ENCODE data around the gene COL4A1. TPM values are rescaled to one million over a fixed set of nuclear protein-coding genes. Genes with fewer than 3 reads are reported as not detected.

The COL4A1 gene
- polyA plus RNA-seq, 1 of the 3 experiments (the other 2 are of a cell fraction) = 30.3 TPM

GRCh38 chr13:110265682-110266430 lies 41.1 kb downstream of the COL4A1 start:
- no peak overlapping the region for H3K4me2 ChIP-seq

GRCh38 chr13:110265341-110265681 lies 41.6 kb downstream of the COL4A1 start:
- WGBS (ENCODE audit: low lambda C conversion rate) = 79% methylated on average over 3 of the region's 6 CpGs
- Histone ChIP-seq H3F3A (replicated peaks; ENCODE audit: insufficient read depth) (peaks cover 10% of the 10 kb centered on the region), H3K4me3 (ENCODE audit: low read depth in 2 of 2, low read length in 1 of 2) (no peak overlapping the region), H4K20me1 (ENCODE audit: insufficient read depth) (peaks cover 25% of the 10 kb centered on the region; the same call in 1 of the 2 replicates), H2AFZ (ENCODE audit: low read depth) (no peak overlapping the region), H3K4me2 (no peak overlapping the region), H3K36me3 (replicated peaks in 1 of 2; ENCODE audit: control insufficient read depth in 1 of 2, insufficient read depth in 2 of 2, low read length in 1 of 2) (peaks cover 0 to 11% of the 10 kb centered on the region in 2 experiments), H3K9me2 (no peaks in the 10 kb centered on the region), H3K9me3 (no peaks in the 10 kb centered on the region), H3K4me1 (ENCODE audit: control insufficient read depth in 1 of 2, insufficient read depth in 2 of 2, low read depth in 1 of 2, low read length in 1 of 2) (peaks cover 0 to 57% of the 10 kb centered on the region in 2 experiments; a peak in 3 of 4 replicates), H3K79me2 (ENCODE audit: insufficient read depth) (peaks cover 96% of the 10 kb centered on the region), H3K9ac (no peak overlapping the region), H3K27me3 (ENCODE audit: insufficient read depth) (no peaks in the 10 kb centered on the region), H3K27ac (ENCODE audit: low read depth in 2 of 2, low read length in 1 of 2) (peak overlapping the region in 1 of 2 experiments; percentile 84; a peak in 2 of 4 replicates)
- TF ChIP-seq GABPA (IDR thresholded peaks at IDR 0.05; ENCODE audit: low read depth) (no peak), MXI1 (IDR thresholded peaks at IDR 0.05; ENCODE audit: low read depth, low read length) (peak; percentile 81)
- CTCF ChIA-PET = interaction anchor here (0.8 to 1.4 kb wide), 4 partner anchors 16 to 40 kb away, joined by 3 read pairs; no protein-coding TSS in a partner anchor
- POLR2A ChIA-PET = interaction anchor here (0.7 kb wide), 1 partner anchor 58 kb away, joined by 3 read pairs; no protein-coding TSS in a partner anchor
- DNase-seq = peak; percentile 70

More at GRCh38 chr13:110265682-110266430, 41.1 kb downstream of the COL4A1 start:
- Histone ChIP-seq H3K9me2 (no peaks in the 10 kb centered on the region), H3K4me1 (ENCODE audit: control insufficient read depth in 1 of 2, insufficient read depth in 2 of 2, low read depth in 1 of 2, low read length in 1 of 2) (peaks cover 0 to 56% of the 10 kb centered on the region in 2 experiments; a peak in 3 of 4 replicates), H3K36me3 (replicated peaks in 1 of 2; ENCODE audit: control insufficient read depth in 1 of 2, insufficient read depth in 2 of 2, low read length in 1 of 2) (peaks cover 0 to 11% of the 10 kb centered on the region in 2 experiments), H3F3A (replicated peaks; ENCODE audit: insufficient read depth) (peaks cover 10% of the 10 kb centered on the region), H3K27ac (ENCODE audit: low read depth in 2 of 2, low read length in 1 of 2) (peak overlapping the region in 1 of 2 experiments; percentile 84; a peak in 2 of 4 replicates), H3K27me3 (ENCODE audit: insufficient read depth) (no peaks in the 10 kb centered on the region), H3K4me3 (ENCODE audit: low read depth in 2 of 2, low read length in 1 of 2) (no peak overlapping the region), H3K9ac (no peak overlapping the region), H2AFZ (ENCODE audit: low read depth) (no peak overlapping the region), H4K20me1 (ENCODE audit: insufficient read depth) (peaks cover 25% of the 10 kb centered on the region; the same call in 1 of the 2 replicates), H3K79me2 (ENCODE audit: insufficient read depth) (peaks cover 97% of the 10 kb centered on the region), H3K9me3 (no peaks in the 10 kb centered on the region)
- ChIA-PET CTCF (interaction anchor here (0.8 to 2.2 kb wide), 4 partner anchors 16 to 39 kb away, joined by 3 to 9 read pairs (median 3); no protein-coding TSS in a partner anchor), POLR2A (interaction anchor here (0.7 kb wide), 1 partner anchor 57 kb away, joined by 3 read pairs; no protein-coding TSS in a partner anchor)
- DNase-seq = peak; percentile 60
- WGBS (ENCODE audit: low lambda C conversion rate) = 62% methylated on average over 33 of the region's 38 CpGs
- TF ChIP-seq SIN3A (IDR thresholded peaks at IDR 0.05; ENCODE audit: borderline replicate concordance, low read depth, low read length) (no peak), MXI1 (IDR thresholded peaks at IDR 0.05; ENCODE audit: low read depth, low read length) (0 out of 2 replicates have a peak, but pooled peaks have one; percentile 7)

- POLR2A ChIA-PET = no interaction called here
- H3K9ac ChIP-seq = no peak overlapping the region
- H3K79me2 ChIP-seq (ENCODE audit: insufficient read depth) = peaks cover 96% of the 10 kb centered on the region
- DNase-seq = no peak
- CTCF ChIA-PET = interaction anchor here (1.0 to 1.4 kb wide), 2 partner anchors 17 to 40 kb away, joined by 3 read pairs; no protein-coding TSS in a partner anchor
- peak overlapping the region in 1 of 2 experiments; percentile 84; a peak in 2 of 4 replicates for H3K27ac ChIP-seq (ENCODE audit: low read depth in 2 of 2, low read length in 1 of 2)
- H3K4me3 ChIP-seq (ENCODE audit: low read depth in 2 of 2, low read length in 1 of 2) = no peak overlapping the region
- H3K9me2 ChIP-seq = no peaks in the 10 kb centered on the region
- H3F3A ChIP-seq (replicated peaks; ENCODE audit: insufficient read depth) = peaks cover 10% of the 10 kb centered on the region
- peaks cover 0 to 59% of the 10 kb centered on the region in 2 experiments; a peak in 3 of 4 replicates for H3K4me1 ChIP-seq (ENCODE audit: control insufficient read depth in 1 of 2, insufficient read depth in 2 of 2, low read depth in 1 of 2, low read length in 1 of 2)
- peaks cover 25% of the 10 kb centered on the region; the same call in 1 of the 2 replicates for H4K20me1 ChIP-seq (ENCODE audit: insufficient read depth)
- no peak overlapping the region for H3K4me2 ChIP-seq
- H3K9me3 ChIP-seq = no peaks in the 10 kb centered on the region
- peaks cover 0 to 11% of the 10 kb centered on the region in 2 experiments for H3K36me3 ChIP-seq (replicated peaks in 1 of 2; ENCODE audit: control insufficient read depth in 1 of 2, insufficient read depth in 2 of 2, low read length in 1 of 2)
- no peaks in the 10 kb centered on the region for H3K27me3 ChIP-seq (ENCODE audit: insufficient read depth)
- H2AFZ ChIP-seq (ENCODE audit: low read depth) = no peak overlapping the region
- WGBS (ENCODE audit: low lambda C conversion rate) = 94% methylated on average over 12 of the region's 12 CpGs
- TF ChIP-seq REST (IDR thresholded peaks at IDR 0.05; ENCODE audit: low read depth, low read length) = no peak
- no peak for TF ChIP-seq SMC3 (IDR thresholded peaks at IDR 0.05; ENCODE audit: low read depth, low read length)
- TF ChIP-seq MAX (IDR thresholded peaks at IDR 0.05; ENCODE audit: low read depth) = no peak
- no peak for TF ChIP-seq GABPA (IDR thresholded peaks at IDR 0.05; ENCODE audit: low read depth)
- TF ChIP-seq PBX3 (IDR thresholded peaks at IDR 0.05) = no peak
- TF ChIP-seq ELF1 (IDR thresholded peaks at IDR 0.05) = no peak
- no peak for TF ChIP-seq TCF12 (IDR thresholded peaks at IDR 0.05)
- TF ChIP-seq RFX5 (IDR thresholded peaks at IDR 0.05; ENCODE audit: low read length) = no peak
- TF ChIP-seq EP300 (IDR thresholded peaks at IDR 0.05; ENCODE audit: borderline replicate concordance in 1 of 2, low read depth in 1 of 2, low read length in 1 of 2) = no peak
- no peak for TF ChIP-seq MXI1 (IDR thresholded peaks at IDR 0.05; ENCODE audit: low read depth, low read length)
- no peak for TF ChIP-seq FOXJ3 (CRISPR knock-in tag; IDR thresholded peaks at IDR 0.05)
- TF ChIP-seq RCOR1 (IDR thresholded peaks at IDR 0.05; ENCODE audit: low read length) = no peak
- TF ChIP-seq RXRA (IDR thresholded peaks at IDR 0.05; ENCODE audit: borderline replicate concordance, low read depth) = no peak
Measured at GRCh38 chr13:110264685-110265275, 42.2 kb downstream of the COL4A1 start.
